Omental fat pad (tissue), 4 donors: ENCODE data around the gene ITGA8. TPM values are rescaled to one million over a fixed set of nuclear protein-coding genes. Genes with fewer than 3 reads are reported as not detected.
"Not testable (repeated sequence)": the region's sequence is repeated elsewhere in the genome, so short reads cannot be mapped to it uniquely, and the experiment has no call there.

Source experiments
- ATAC-seq: fragments of 150-250 bp; one replicate; pipeline ENCODE4 v1.9.1; 2016; ENCODE audit warnings: mild to moderate bottlenecking, moderate library complexity; ENCODE audit not compliant: low FRiP score
- DNase-seq: peaks from one replicate; pipeline ENCODE4 v3.0.0-alpha.2; 2019; ENCODE audit warnings: low spot score
- CTCF ChIP-seq, 3 donors: fragments of 450-650 bp; IDR thresholded peaks; one replicate each; pipeline ENCODE4 v1.5.1; 2016 to 2017; ENCODE audit warnings: antibody characterized with exemption in 3 of 3, mild to moderate bottlenecking in 3 of 3, moderate library complexity in 2 of 3
- total RNA-seq, 4 donors: library from RNA; depleted of rRNA; stranded (reverse); fragments of >200 nt; gene quantifications; one replicate each; pipeline ENCODE4 v1.1.0, GENCODE V29; 2016

The ITGA8 gene
- total RNA-seq, 4 donors from 2014 or later: 1.1 to 13.9 (median 2.2) TPM

DNA sequence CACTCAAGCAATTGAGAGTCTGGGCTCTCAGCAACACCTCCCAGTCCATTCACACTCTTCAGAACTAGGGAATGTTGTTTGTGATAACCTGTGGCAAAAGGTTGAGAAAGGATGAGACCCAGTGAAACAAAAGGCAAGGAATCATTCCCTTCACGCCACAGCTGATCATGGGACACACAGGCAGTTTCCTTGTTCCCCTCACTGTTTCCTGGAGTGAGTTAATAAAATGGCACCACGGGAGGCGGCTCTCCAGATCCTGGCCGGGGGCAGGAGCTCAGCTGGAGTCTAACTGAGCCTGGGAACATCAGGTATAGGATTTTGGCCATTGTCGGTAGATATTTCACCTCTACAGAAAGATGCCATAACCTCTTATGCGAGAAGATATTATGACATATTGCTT, 241.3 kb downstream of the ITGA8 start:
- no peak for TF ChIP-seq CTCF (IDR thresholded peaks at IDR 0.05)
- ATAC-seq (no peak), DNase-seq (no peak)

DNA sequence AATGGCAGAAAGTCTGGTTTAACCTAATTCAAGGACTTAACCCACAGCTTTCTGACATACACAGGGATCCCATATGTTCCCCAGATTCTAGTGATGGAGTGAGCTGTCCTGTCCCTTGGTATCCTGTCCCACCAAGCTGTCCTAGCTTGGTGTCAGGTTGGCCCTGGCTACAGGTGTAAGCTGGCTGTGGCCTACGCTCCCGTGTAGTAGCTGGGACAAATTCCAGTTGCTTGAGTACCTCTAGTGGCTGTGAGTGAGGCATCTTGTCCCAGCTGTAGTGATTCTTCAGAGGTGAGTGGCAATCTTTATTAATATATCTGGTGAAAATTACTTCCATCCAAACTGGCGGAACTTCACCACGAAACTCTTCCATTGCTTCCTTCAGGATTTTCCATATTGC, 243.4 kb downstream of the ITGA8 start:
- DNase-seq (no peak), ATAC-seq (no peak)
- no peak for TF ChIP-seq CTCF (IDR thresholded peaks at IDR 0.05)

- DNase-seq, ATAC-seq: not testable (repeated sequence)
Measured at GRCh38 chr10:15475439-15475838, 244.3 kb downstream of the ITGA8 start.

DNA sequence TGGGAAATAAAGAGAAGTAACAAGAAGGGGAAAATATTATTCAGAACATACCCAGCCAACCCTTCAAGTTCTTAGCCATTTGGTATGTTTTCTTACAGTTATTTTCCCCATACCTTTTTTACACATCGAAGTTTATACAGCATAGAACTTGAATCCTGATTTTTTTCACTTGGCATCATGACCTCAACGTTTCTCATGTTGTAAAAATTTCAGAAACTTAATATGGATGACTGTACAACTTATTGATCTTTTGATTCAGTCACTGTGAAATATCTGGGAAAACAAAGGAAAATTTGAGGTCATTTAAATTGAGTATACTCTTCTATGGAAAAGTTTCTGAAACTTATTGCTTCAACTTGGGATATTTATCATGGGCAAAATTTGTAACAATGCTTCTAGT, 245.1 kb downstream of the ITGA8 start:
- DNase-seq (no peak), ATAC-seq (no peak)
- TF ChIP-seq CTCF (IDR thresholded peaks at IDR 0.05): no peak

GRCh38 chr10:15473396-15473767, 246.3 kb downstream of the ITGA8 start:
- no peak for ATAC-seq
- no peak for TF ChIP-seq CTCF (IDR thresholded peaks at IDR 0.05)
- DNase-seq: no peak

GRCh38 chr10:15472431-15473395, 247.0 kb downstream of the ITGA8 start:
- no peak for DNase-seq

DNA sequence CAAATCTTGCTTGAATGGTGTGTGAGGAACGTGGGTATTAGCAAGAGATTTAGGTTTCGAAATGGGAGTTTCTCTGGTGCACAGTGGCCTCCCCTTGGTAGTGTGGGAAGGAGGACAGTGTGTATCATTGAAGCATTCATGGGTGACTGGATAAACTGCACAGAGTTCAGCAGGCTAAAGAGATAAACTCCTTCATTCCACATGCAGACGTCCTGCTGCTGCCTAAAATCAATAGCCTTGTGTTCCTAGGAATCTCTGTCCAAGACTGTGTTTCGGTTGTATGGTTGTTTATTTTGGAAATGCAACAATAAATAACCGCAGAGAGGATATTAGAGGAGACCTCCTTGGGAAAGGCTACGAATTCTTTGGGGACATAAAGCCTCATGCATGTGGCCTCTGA, 247.7 kb downstream of the ITGA8 start:
- peak; percentile 44 for ATAC-seq
- no peak for DNase-seq
- no peak for TF ChIP-seq CTCF (IDR thresholded peaks at IDR 0.05)

More at GRCh38 chr10:15472431-15473395, 247.0 kb downstream of the ITGA8 start:
- ATAC-seq: no peak
- TF ChIP-seq CTCF (IDR thresholded peaks at IDR 0.05): no peak
